GM10248 (cell line): Measurements from ENCODE around the gene STARD3.

ENCODE experiments used
- CTCF ChIA-PET: fragments of 300-600 bp; sonication (Branson Sonifier 250); formaldehyde crosslinking; extraction: SDS; loops from one replicate; lab custom pipeline; 2021; ENCODE audit warnings: antibody characterized with exemption; lab: Yijun Ruan, JAX
- POLR2A ChIA-PET: fragments of 350-650 bp; sonication (Branson Sonifier 250); formaldehyde crosslinking; extraction: SDS; loops from one replicate; lab custom pipeline; 2020; ENCODE audit warnings: antibody characterized with exemption; lab: Yijun Ruan, JAX
- DNase-seq: peaks from one replicate; pipeline ENCODE4 v3.0.0; 2012; ENCODE audit errors: extremely low spot score
- TF ChIP-seq, protein P1 (sequence below): IDR thresholded peaks from 2 replicates; pipeline ENCODE4 v1.5.1; 2012; ENCODE audit warnings: mild to moderate bottlenecking, low read depth; ENCODE audit errors: extremely low read depth, missing control alignments, control extremely low read depth

The STARD3 gene

GRCh38 chr17:39628655-39629493 lies 8.1 kb upstream of the STARD3 start:
- DNase-seq, result no peak
- ChIA-PET CTCF (interaction anchor here (0.9 to 1.9 kb wide), 8 partner anchors 9 to 127 kb away, joined by 3 to 5 read pairs (median 4); partner anchors contain the start of gene MIEN1), POLR2A (no interaction called here)
- TF ChIP-seq, protein P1, sequence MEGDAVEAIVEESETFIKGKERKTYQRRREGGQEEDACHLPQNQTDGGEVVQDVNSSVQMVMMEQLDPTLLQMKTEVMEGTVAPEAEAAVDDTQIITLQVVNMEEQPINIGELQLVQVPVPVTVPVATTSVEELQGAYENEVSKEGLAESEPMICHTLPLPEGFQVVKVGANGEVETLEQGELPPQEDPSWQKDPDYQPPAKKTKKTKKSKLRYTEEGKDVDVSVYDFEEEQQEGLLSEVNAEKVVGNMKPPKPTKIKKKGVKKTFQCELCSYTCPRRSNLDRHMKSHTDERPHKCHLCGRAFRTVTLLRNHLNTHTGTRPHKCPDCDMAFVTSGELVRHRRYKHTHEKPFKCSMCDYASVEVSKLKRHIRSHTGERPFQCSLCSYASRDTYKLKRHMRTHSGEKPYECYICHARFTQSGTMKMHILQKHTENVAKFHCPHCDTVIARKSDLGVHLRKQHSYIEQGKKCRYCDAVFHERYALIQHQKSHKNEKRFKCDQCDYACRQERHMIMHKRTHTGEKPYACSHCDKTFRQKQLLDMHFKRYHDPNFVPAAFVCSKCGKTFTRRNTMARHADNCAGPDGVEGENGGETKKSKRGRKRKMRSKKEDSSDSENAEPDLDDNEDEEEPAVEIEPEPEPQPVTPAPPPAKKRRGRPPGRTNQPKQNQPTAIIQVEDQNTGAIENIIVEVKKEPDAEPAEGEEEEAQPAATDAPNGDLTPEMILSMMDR, result no peak

DNA sequence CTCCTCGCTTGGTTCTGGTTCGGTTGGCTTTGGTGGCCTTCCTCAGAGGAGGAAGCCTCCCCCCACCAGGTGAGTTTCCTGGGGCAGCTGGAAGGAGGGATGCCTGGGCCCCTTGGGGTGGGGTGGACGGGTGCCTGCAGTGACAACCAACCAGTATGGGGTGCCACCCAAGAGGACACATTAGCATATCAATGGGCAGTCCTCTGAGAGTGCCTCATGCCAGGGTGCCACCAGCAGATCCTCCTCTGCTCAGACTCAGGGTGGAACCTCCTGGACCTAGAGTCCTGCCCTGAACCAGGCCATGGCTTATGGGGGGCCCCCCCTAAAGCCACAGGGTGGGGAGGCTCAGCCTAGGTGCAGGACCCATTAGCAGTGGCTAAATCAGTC lies 7.5 kb upstream of the STARD3 start:
- ChIA-PET CTCF (interaction anchor here (1.9 to 6.5 kb wide), 6 partner anchors 7 to 127 kb away, joined by 4 to 166 read pairs (median 6); no protein-coding TSS in a partner anchor), POLR2A (no interaction called here)
- TF ChIP-seq, protein P1, result no peak
- DNase-seq, result no peak

- CTCF ChIA-PET, result interaction anchor here (1.9 to 6.5 kb wide), 6 partner anchors 7 to 126 kb away, joined by 4 to 166 read pairs (median 6); no protein-coding TSS in a partner anchor
- TF ChIP-seq, protein P1, result no peak
- DNase-seq, result no peak
- POLR2A ChIA-PET, result no interaction called here
Measured at GRCh38 chr17:39629898-39630297, 7.0 kb upstream of the STARD3 start.

GRCh38 chr17:39631403-39631802 lies 5.5 kb upstream of the STARD3 start:
- DNase-seq, result no peak
- TF ChIP-seq, protein P1, result no peak
- ChIA-PET CTCF (interaction anchor here (1.6 to 6.5 kb wide), 5 partner anchors 8 to 57 kb away, joined by 3 to 166 read pairs (median 7); partner anchors contain the start of gene PGAP3), POLR2A (no interaction called here)

DNA sequence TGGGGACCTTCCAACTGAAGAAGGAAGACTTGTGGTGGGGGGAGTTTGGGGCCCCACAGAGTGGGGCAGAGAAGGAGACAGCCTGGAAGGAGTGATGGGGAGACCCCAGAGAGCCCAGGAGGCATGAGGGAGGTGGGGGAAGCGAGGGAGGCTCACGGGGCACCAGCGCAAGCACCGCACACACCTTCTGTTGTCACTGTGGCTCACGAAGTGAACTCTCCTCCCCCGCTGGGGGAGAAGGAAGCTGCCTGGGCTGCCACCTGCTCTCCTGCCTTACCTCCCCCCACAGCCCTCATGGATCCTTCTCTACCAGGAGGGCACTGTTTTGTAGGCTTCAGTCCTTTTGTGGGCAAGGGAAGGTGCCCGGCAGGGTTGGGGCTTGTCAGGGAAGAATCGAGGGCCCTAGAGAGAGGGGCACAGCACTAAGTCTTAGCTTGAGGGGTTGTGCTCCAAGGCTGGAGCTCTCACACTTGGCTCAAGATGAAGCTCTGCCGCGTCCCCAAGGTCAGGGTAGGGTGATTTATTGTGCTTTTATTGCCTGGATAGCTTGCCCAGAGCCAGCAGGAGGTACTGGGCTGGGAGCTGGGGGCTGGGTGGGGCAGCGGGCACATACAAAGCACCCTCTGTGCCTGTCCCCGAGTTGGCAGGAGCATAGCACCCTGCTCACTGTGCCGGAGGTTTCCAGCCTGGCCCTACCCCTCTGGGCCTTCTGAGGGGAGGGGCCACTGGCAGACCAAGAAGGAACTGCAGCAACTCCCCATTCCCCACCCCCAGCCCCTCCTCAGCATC lies 4.6 kb upstream of the STARD3 start:
- ChIA-PET CTCF (interaction anchor here (0.8 to 6.5 kb wide), 7 partner anchors 10 to 233 kb away, joined by 3 to 166 read pairs (median 3); partner anchors contain the start of gene PGAP3), POLR2A (interaction anchor here (1.1 kb wide), 1 partner anchor 9 kb away, joined by 3 read pairs; no protein-coding TSS in a partner anchor)
- TF ChIP-seq, protein P1, result no peak
- no peak for DNase-seq
